GM12878 (cell line): ENCODE results near the gene GPR17. TPM values are rescaled to one million over a fixed set of nuclear protein-coding genes. Genes with fewer than 3 reads are reported as not detected.

ENCODE experiments used
- ATAC-seq: fragments of 200-7000 bp; cut with Tn5 transposase; 3 replicates; pipeline ENCODE4 v1.9.1; 2020; ENCODE audit warnings: mild to moderate bottlenecking, moderate library complexity
- BruUV-seq: library from RNA; stranded (reverse); fragments of 400-500 nt; replicated peaks from 2 replicates; lab custom pipeline; 2021; lab: Mats Ljungman, UMichigan
- CTCF ChIA-PET: fragments of 300-600 bp; sonication (Branson Sonifier 250); formaldehyde crosslinking; extraction: SDS; loops from one replicate; lab custom pipeline; 2021; ENCODE audit warnings: inconsistent platforms; lab: Yijun Ruan, JAX
- POLR2A ChIA-PET: fragments of 350-600 bp; formaldehyde crosslinking; extraction: SDS; loops from one replicate; lab custom pipeline; 2021; ENCODE audit warnings: inconsistent platforms; lab: Charles Lee
- RAD21 ChIA-PET: fragments of 300-600 bp; sonication (Branson Sonifier 250); formaldehyde crosslinking; loops from one replicate; lab custom pipeline; 2023; ENCODE audit warnings: antibody characterized with exemption; ENCODE audit not compliant: unreplicated experiment; lab: Charles Lee
- SMC1A ChIA-PET: fragments of 300-600 bp; sonication (Branson Sonifier 250); formaldehyde crosslinking; loops from one replicate; lab custom pipeline; 2023; ENCODE audit not compliant: unreplicated experiment, uncharacterized antibody; lab: Charles Lee
- DNase-seq: peaks from one replicate; pipeline ENCODE4 v3.0.0-alpha.2; 2011; ENCODE audit warnings: low read depth, low spot score
- FAIRE-seq: peaks from 3 replicates; lab custom pipeline; 2011; peaks lifted over from hg19 to GRCh38; lab: Jason Lieb, UNC
- H2AFZ ChIP-seq: 2 replicates; pipeline ENCODE4 v1.6.0; 2011; ENCODE audit warnings: low read depth, low read length, control low read depth; ENCODE audit not compliant: control insufficient read depth
- H3K27ac ChIP-seq: 2 replicates; pipeline ENCODE4 v1.5.1; 2011; ENCODE audit warnings: control low read depth; ENCODE audit not compliant: control insufficient read depth, insufficient read depth
- H3K27me3 ChIP-seq, 2 experiments: replicated peaks in 1 of 2; 2 replicates each; pipeline versions ENCODE4 v1.6.0 to v1.6.1; 2011; ENCODE audit warnings: low read length in 1 of 2; ENCODE audit not compliant: control insufficient read depth in 2 of 2, insufficient read depth in 2 of 2
- H3K36me3 ChIP-seq, 2 experiments: 2 replicates each; pipeline ENCODE4 v1.5.1; 2011; ENCODE audit warnings: low read length in 1 of 2; ENCODE audit not compliant: control insufficient read depth in 2 of 2, insufficient read depth in 2 of 2
- H3K4me1 ChIP-seq: 2 replicates; pipeline ENCODE4 v1.6.1; 2011; ENCODE audit warnings: mild to moderate bottlenecking, low read length, moderate library complexity, mixed read lengths; ENCODE audit not compliant: control insufficient read depth, insufficient read depth
- H3K4me2 ChIP-seq: 2 replicates; pipeline ENCODE4 v1.6.0; 2011; ENCODE audit warnings: control low read depth; ENCODE audit not compliant: control insufficient read depth, insufficient read depth
- H3K4me3 ChIP-seq: fragments of 200-600 bp; sonication (generic); 2 replicates; pipeline ENCODE4 v1.5.1; 2016
- H3K79me2 ChIP-seq: 2 replicates; pipeline ENCODE4 v1.6.0; 2011; ENCODE audit warnings: low read length; ENCODE audit not compliant: control insufficient read depth, insufficient read depth
- H3K9ac ChIP-seq: 2 replicates; pipeline ENCODE4 v1.8.0; 2011; ENCODE audit warnings: low read length, control low read depth, mixed read lengths; ENCODE audit not compliant: control insufficient read depth, insufficient read depth
- H3K9me3 ChIP-seq: replicated peaks from 3 replicates; pipeline ENCODE4 v1.5.1; 2011; ENCODE audit warnings: mild to moderate bottlenecking, low read length; ENCODE audit not compliant: control insufficient read depth, insufficient read depth
- H4K20me1 ChIP-seq: 2 replicates; pipeline ENCODE4 v1.6.0; 2011; ENCODE audit not compliant: control insufficient read depth, insufficient read depth
- ESRRA ChIP-seq: IDR thresholded peaks from 2 replicates; pipeline ENCODE4 v1.6.1; 2012; ENCODE audit warnings: mild to moderate bottlenecking, low read length, improper control_type of control experiment
- POU2F2 ChIP-seq: IDR thresholded peaks from 3 replicates; pipeline ENCODE4 v1.6.1; 2011; ENCODE audit warnings: low read depth, mild to moderate bottlenecking, low read length, borderline replicate concordance
- SMC3 ChIP-seq: IDR thresholded peaks from 2 replicates; pipeline ENCODE4 v1.6.1; 2011; ENCODE audit warnings: low read length, improper control_type of control experiment, borderline replicate concordance
- ZNF24 ChIP-seq: fragments of 450-650 bp; IDR thresholded peaks from 2 replicates; pipeline ENCODE4 v1.6.1; 2017; ENCODE audit warnings: antibody characterized with exemption, mild to moderate bottlenecking
- WGBS: methylation state at CpG from one replicate; pipeline ENCODE4 v1.1.6; 2016; ENCODE audit warnings: low lambda C conversion rate; ENCODE audit not compliant: insufficient replicate concordance, insufficient coverage; ENCODE audit errors: missing lambda C conversion rate; 5-methylcytosine and 5-hydroxymethylcytosine counted together
- in situ Hi-C: fragments of 300-500 bp; cut with MboI; formaldehyde crosslinking; loops from 9 replicates; pipeline ENCODE4 v1.14.3; 2018; ENCODE audit warnings: mixed read lengths
- intact Hi-C: fragments of 100-400 bp; cut with micrococcal nuclease; formaldehyde crosslinking; loops from one replicate; pipeline ENCODE4 v1.14.2; 2022; ENCODE audit not compliant: unreplicated experiment
- polyA plus RNA-seq, 11 experiments: library from polyadenylated mRNA; depleted of rRNA in 4 of 11; unstranded in 6 of 11; stranded (reverse) in 5 of 11; fragments of >200 nt; fragmentation: Nextera tagmentation in 4 of 11; fragmentation: Illumina TruSeq in 1 of 11; extraction: Ambion mirVana in 4 of 11; extraction: Trizol in 1 of 11; gene quantifications; 1 replicate in 1 of 11; 2 replicates in 10 of 11; pipeline versions ENCODE4 v1.2.1 to v1.2.3, GENCODE V29; 2011 to 2016; ENCODE audit warnings: inconsistent platforms in 2 of 11, missing spikeins in 2 of 11, low read depth in 1 of 11
- total RNA-seq, 4 experiments: library from RNA; depleted of rRNA in 3 of 4; stranded (reverse); fragments of >200 nt in 3 of 4; fragmentation: Illumina TruSeq in 1 of 4; extraction: Trizol in 1 of 4; gene quantifications; 2 replicates each; pipeline versions ENCODE4 v1.2.1 to v1.2.3, GENCODE V29; 2013 to 2021
- TF ChIP-seq, protein P1 (sequence below): fragments of 450-650 bp; IDR thresholded peaks from 2 replicates; pipeline ENCODE4 v1.6.1; 2017; ENCODE audit warnings: low read depth, mild to moderate bottlenecking, moderate library complexity
- TF ChIP-seq, protein P2 (sequence below): fragments of 450-650 bp; IDR thresholded peaks from 2 replicates; pipeline ENCODE4 v1.6.1; 2018; ENCODE audit warnings: borderline replicate concordance, mild to moderate bottlenecking; ENCODE audit not compliant: partially characterized antibody

GPR17 gene
- total and polyA plus RNA-seq, 10 of the 15 experiments (the other 5 are each of a cell fraction or from before 2014, with no cell fraction given), result not detected

DNA sequence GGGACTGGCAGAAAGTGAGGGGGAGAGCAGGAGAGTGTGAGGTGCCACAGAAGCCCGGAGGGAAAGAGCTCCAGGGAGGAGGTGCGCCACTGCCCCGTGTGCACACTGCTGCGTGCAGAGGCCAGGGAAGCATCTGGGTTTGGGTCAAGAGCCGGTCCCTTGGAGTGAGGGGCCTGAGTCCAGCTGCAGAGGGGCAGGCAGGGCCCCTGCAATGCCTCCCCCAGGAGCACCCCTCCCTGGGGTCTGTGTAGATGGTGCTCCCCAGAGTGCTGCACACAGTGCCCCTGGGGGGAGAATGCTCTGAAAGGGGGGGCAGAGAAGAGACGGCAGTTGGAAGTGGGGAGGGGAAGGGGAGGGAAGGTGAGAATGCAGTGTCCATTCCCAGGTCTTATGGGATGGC is 33.0 kb downstream of the GPR17 start:
- no peak for TF ChIP-seq POU2F2
- TF ChIP-seq, protein P1, sequence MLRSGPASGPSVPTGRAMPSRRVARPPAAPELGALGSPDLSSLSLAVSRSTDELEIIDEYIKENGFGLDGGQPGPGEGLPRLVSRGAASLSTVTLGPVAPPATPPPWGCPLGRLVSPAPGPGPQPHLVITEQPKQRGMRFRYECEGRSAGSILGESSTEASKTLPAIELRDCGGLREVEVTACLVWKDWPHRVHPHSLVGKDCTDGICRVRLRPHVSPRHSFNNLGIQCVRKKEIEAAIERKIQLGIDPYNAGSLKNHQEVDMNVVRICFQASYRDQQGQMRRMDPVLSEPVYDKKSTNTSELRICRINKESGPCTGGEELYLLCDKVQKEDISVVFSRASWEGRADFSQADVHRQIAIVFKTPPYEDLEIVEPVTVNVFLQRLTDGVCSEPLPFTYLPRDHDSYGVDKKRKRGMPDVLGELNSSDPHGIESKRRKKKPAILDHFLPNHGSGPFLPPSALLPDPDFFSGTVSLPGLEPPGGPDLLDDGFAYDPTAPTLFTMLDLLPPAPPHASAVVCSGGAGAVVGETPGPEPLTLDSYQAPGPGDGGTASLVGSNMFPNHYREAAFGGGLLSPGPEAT, result no peak
- TF ChIP-seq, protein P2, sequence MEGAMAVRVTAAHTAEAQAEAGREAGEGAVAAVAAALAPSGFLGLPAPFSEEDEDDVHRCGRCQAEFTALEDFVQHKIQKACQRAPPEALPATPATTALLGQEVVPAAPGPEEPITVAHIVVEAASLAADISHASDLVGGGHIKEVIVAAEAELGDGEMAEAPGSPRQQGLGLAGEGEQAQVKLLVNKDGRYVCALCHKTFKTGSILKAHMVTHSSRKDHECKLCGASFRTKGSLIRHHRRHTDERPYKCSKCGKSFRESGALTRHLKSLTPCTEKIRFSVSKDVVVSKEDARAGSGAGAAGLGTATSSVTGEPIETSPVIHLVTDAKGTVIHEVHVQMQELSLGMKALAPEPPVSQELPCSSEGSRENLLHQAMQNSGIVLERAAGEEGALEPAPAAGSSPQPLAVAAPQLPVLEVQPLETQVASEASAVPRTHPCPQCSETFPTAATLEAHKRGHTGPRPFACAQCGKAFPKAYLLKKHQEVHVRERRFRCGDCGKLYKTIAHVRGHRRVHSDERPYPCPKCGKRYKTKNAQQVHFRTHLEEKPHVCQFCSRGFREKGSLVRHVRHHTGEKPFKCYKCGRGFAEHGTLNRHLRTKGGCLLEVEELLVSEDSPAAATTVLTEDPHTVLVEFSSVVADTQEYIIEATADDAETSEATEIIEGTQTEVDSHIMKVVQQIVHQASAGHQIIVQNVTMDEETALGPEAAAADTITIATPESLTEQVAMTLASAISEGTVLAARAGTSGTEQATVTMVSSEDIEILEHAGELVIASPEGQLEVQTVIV, result no peak
- no peak for TF ChIP-seq ZNF24
- no peak for TF ChIP-seq ESRRA
- TF ChIP-seq SMC3, result no peak
- SMC1A ChIA-PET, result no interaction called here
- in situ Hi-C loops, result no loop called here

More for the DNA sequence above, 33.0 kb downstream of the GPR17 start:
- no peak for DNase-seq
- Histone ChIP-seq H2AFZ (no peak overlapping the region), H3K36me3 (no peaks in the 10 kb centered on the region), H3K9me3 (no peaks in the 10 kb centered on the region), H3K27me3 (peaks cover 8 to 14% of the 10 kb centered on the region in 2 experiments), H4K20me1 (0 out of 2 replicates have a peak, but pooled peaks cover 3% of the 10 kb centered on the region), H3K4me2 (no peak overlapping the region), H3K4me1 (no peaks in the 10 kb centered on the region), H3K79me2 (no peaks in the 10 kb centered on the region), H3K4me3 (no peak overlapping the region), H3K27ac (no peak overlapping the region), H3K9ac (no peak overlapping the region)
- ChIA-PET POLR2A (no interaction called here), RAD21 (no interaction called here), CTCF (no interaction called here)
- BruUV-seq, result no TSS peak
- intact Hi-C loops, result no loop called here
- FAIRE-seq, result no peak
- ATAC-seq, result no peak
- WGBS, result 55% methylated on average over 5 of the region's 6 CpGs
